Right atrium auricular region (tissue), 2 donors: ENCODE measurements around the gene CLNK. TPM values are rescaled to one million over a fixed set of nuclear protein-coding genes. Genes with fewer than 3 reads are reported as not detected.

Source experiments
- DNase-seq: peaks from one replicate; pipeline ENCODE4 v3.0.0-alpha.2; 2019; ENCODE audit warnings: low spot score
- H3K27ac ChIP-seq, 2 donors: fragments of 200-600 bp; sonication (generic); 1 replicate in 1 of 2; 2 replicates in 1 of 2; pipeline ENCODE4 v1.5.1; 2016 to 2019
- H3K27me3 ChIP-seq, 2 donors: fragments of 200-600 bp; sonication (generic); one replicate each; pipeline versions ENCODE4 v1.5.1 to v1.6.0; 2017 to 2019
- H3K36me3 ChIP-seq: fragments of 200-600 bp; sonication (generic); one replicate; pipeline ENCODE4 v1.5.1; 2016
- H3K4me1 ChIP-seq, 2 donors: fragments of 200-600 bp; sonication (generic); one replicate each; pipeline versions ENCODE4 v1.5.1 to v1.6.0; 2017 to 2019
- H3K4me3 ChIP-seq, 2 donors: fragments of 200-600 bp; sonication (generic); 1 replicate in 1 of 2; 2 replicates in 1 of 2; pipeline ENCODE4 v1.5.1; 2017 to 2019; ENCODE audit warnings: mild to moderate bottlenecking in 1 of 2, moderate library complexity in 1 of 2
- H3K9me3 ChIP-seq, 2 donors: fragments of 200-600 bp; sonication (generic); one replicate each; pipeline ENCODE4 v1.5.1; 2019
- total RNA-seq, 2 donors: library from RNA; depleted of rRNA; stranded (reverse); fragments of >200 nt; gene quantifications; one replicate each; pipeline ENCODE4 v1.1.0, GENCODE V29; 2016
- TF ChIP-seq, protein P1 (sequence below), 2 donors: fragments of 200-600 bp; sonication (generic); IDR thresholded peaks; one replicate each; pipeline ENCODE4 v1.5.1; 2019; ENCODE audit warnings: antibody characterized with exemption in 2 of 2

Gene CLNK
- total RNA-seq, 2 donors from 2014 or later: not detected

DNA sequence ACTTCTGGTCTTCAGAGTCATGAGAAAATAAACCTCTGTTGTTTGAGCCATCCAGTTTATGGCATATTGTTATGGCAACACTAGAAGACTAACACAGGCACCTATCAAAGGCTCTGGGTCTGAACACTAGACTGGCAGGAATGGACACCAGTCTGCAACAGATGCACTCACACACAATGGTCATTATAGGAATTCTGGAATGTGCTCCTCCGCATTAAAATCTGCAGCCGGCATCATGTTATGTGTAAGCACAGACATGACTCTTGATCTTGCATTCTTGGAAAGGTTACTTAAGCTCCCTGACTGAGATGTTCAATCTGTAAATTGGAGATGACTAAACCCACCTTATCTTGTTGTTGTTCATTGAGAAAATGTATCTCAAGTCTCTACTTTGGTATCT, 115.1 kb downstream of the CLNK start:
- Histone ChIP-seq H3K27me3 (no peaks in the 10 kb centered on the region), H3K27ac (no peak overlapping the region), H3K36me3 (no peaks in the 10 kb centered on the region), H3K4me3 (no peak overlapping the region), H3K9me3 (peaks cover 0 to 4% of the 10 kb centered on the region in 2 donors), H3K4me1 (no peaks in the 10 kb centered on the region)
- DNase-seq: no peak
- TF ChIP-seq, protein P1, sequence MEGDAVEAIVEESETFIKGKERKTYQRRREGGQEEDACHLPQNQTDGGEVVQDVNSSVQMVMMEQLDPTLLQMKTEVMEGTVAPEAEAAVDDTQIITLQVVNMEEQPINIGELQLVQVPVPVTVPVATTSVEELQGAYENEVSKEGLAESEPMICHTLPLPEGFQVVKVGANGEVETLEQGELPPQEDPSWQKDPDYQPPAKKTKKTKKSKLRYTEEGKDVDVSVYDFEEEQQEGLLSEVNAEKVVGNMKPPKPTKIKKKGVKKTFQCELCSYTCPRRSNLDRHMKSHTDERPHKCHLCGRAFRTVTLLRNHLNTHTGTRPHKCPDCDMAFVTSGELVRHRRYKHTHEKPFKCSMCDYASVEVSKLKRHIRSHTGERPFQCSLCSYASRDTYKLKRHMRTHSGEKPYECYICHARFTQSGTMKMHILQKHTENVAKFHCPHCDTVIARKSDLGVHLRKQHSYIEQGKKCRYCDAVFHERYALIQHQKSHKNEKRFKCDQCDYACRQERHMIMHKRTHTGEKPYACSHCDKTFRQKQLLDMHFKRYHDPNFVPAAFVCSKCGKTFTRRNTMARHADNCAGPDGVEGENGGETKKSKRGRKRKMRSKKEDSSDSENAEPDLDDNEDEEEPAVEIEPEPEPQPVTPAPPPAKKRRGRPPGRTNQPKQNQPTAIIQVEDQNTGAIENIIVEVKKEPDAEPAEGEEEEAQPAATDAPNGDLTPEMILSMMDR (IDR thresholded peaks at IDR 0.05): no peak

DNA sequence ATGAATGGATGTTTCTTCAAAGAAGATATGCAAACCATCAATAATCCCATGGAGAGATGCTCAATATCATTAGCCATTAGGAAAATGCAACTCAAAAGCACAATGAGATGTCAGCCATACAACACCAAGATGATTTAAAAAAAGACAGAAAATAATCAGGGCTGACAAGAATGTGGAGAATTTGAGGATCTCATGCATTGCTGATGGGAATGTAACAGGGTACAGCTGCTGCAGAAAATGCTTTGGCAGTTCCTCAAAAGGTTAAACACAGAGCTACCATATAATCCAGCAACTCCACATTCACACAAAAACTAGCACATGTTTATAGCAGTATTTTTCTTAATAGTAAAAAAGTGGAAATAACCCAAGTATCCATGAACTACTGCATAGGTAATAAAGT, 116.8 kb downstream of the CLNK start:
- H3K4me1 ChIP-seq: no peaks in the 10 kb centered on the region
- H3K27me3 ChIP-seq: no peaks in the 10 kb centered on the region
- TF ChIP-seq, protein P1 (IDR thresholded peaks at IDR 0.05): no peak
- H3K27ac ChIP-seq: no peak overlapping the region
- peaks cover 0 to 4% of the 10 kb centered on the region in 2 donors for H3K9me3 ChIP-seq
- no peak overlapping the region for H3K4me3 ChIP-seq
- H3K36me3 ChIP-seq: no peaks in the 10 kb centered on the region
- no peak for DNase-seq

DNA sequence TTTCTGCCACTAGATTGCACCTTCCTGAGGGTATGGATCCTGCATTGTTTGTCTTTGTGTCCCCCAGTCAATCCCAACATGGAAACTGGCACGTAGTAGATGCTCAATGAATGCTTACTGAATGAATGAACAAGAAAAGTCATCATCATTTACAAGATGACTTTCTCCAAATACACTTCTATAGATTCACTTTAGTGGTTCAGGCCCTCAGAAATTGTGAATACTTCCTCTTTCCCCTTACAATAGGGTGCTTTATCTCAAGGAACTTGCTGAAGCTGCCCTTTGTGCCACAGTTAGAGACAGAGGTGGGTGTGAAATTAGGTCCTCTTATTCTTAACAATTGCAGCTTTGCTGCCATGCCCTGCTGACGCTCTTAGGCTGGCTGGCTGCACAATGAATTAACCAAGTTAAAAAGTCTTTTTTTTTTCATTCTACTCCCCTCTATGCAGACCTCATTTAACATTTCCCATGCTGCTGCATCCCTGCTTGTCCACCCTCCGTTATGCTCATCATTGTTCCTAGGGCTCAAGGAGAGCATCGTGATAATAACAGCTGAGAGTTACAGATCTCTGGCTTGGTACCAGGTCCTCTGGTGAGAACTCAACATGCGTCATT, 119.3 kb downstream of the CLNK start:
- TF ChIP-seq, protein P1 (IDR thresholded peaks at IDR 0.05): no peak
- no peak overlapping the region for H3K27ac ChIP-seq
- no peaks in the 10 kb centered on the region for H3K36me3 ChIP-seq
- H3K27me3 ChIP-seq: no peaks in the 10 kb centered on the region
- H3K9me3 ChIP-seq: peaks cover 0 to 4% of the 10 kb centered on the region in 2 donors
- no peaks in the 10 kb centered on the region for H3K4me1 ChIP-seq
- DNase-seq: no peak
- H3K4me3 ChIP-seq: no peak overlapping the region

DNA sequence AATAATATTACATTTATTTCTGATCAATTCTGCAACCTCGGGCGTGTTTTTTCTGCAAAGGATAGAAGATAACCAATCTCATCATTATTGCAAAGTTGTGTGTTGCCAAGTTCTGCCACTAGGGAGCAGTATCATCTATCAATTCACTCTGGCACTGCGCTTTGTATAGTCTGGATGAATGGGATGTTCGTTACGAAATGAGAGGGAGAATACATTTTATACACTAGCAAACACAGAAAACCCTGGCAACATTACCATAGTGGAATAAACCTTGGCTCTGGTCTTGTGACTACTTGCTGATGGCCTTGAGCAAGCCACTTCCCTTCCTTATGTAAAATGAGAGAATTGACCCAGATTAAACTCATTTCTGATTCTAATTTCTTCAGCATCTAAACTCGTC, 129.9 kb downstream of the CLNK start:
- Histone ChIP-seq H3K36me3 (no peaks in the 10 kb centered on the region), H3K27me3 (no peaks in the 10 kb centered on the region), H3K4me1 (no peaks in the 10 kb centered on the region), H3K9me3 (no peaks in the 10 kb centered on the region), H3K4me3 (no peak overlapping the region), H3K27ac (no peak overlapping the region)
- peak; percentile 67 for DNase-seq
- TF ChIP-seq, protein P1 (IDR thresholded peaks at IDR 0.05): peak; percentile 77 to 86

DNA sequence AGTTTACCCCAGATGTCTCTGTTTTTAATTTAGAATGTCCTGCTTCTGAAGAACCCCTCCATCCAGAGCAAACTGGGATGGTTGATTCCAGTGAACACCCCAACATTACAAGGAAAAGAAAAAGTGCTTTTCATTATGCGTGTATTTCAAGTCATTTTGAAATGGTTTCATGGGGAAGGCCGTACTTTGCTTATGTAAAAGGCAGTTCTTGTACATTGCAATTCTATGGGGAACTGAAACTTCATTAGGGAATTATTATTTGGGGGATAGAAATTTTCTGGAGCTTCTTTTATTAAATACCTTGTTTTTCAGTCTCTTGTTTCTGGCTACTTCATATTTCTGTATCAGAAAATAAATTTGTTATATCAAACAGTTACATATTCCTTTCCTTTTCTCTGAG, 130.4 kb downstream of the CLNK start:
- no peak overlapping the region for H3K4me3 ChIP-seq
- H3K36me3 ChIP-seq: no peaks in the 10 kb centered on the region
- H3K9me3 ChIP-seq: no peaks in the 10 kb centered on the region
- no peak overlapping the region for H3K27ac ChIP-seq
- no peaks in the 10 kb centered on the region for H3K27me3 ChIP-seq
- H3K4me1 ChIP-seq: no peaks in the 10 kb centered on the region
- TF ChIP-seq, protein P1 (IDR thresholded peaks at IDR 0.05): no peak
- no peak for DNase-seq
